RWPE2 (cell line): ENCODE data around the gene PRKCD.
"Not testable (repeated sequence)": the region's sequence is repeated elsewhere in the genome, so short reads cannot be mapped to it uniquely, and the experiment has no call there.

ENCODE experiments used
- ATAC-seq: fragments of 200-7000 bp; cut with Tn5 transposase; 3 replicates; pipeline ENCODE4 v1.9.1; 2021; ENCODE audit warnings: low read depth
- DNase-seq: peaks from one replicate; pipeline ENCODE4 v3.0.0-alpha.2; 2020; ENCODE audit warnings: low spot score
- H3K27ac ChIP-seq: fragments of 450-650 bp; 2 replicates; pipeline ENCODE4 v1.5.1; 2017; ENCODE audit warnings: mild to moderate bottlenecking; ENCODE audit not compliant: poor library complexity, severe bottlenecking
- H3K27me3 ChIP-seq: fragments of 250-450 bp; sonication (Bioruptor Pico); 2 replicates; pipeline ENCODE4 v1.5.1; 2021; ENCODE audit warnings: mild to moderate bottlenecking, moderate library complexity; ENCODE audit not compliant: insufficient read depth, poor library complexity, severe bottlenecking
- H3K36me3 ChIP-seq: fragments of 250-450 bp; sonication (Bioruptor Pico); 2 replicates; pipeline ENCODE4 v1.5.1; 2020; ENCODE audit warnings: low read depth, mild to moderate bottlenecking, moderate library complexity
- H3K4me1 ChIP-seq: fragments of 250-450 bp; sonication (Bioruptor Pico); 2 replicates; pipeline ENCODE4 v1.5.1; 2021; ENCODE audit warnings: mild to moderate bottlenecking, moderate library complexity; ENCODE audit not compliant: insufficient read depth, poor library complexity, severe bottlenecking
- H3K4me3 ChIP-seq: fragments of 250-450 bp; sonication (Bioruptor Pico); 2 replicates; pipeline ENCODE4 v1.5.1; 2021; ENCODE audit warnings: mild to moderate bottlenecking, moderate library complexity; ENCODE audit not compliant: severe bottlenecking
- H3K9me3 ChIP-seq: fragments of 250-450 bp; sonication (Bioruptor Pico); 2 replicates; pipeline ENCODE4 v1.5.1; 2021; ENCODE audit warnings: mild to moderate bottlenecking, moderate library complexity; ENCODE audit not compliant: severe bottlenecking
- CTCF ChIP-seq: fragments of 450-650 bp; IDR thresholded peaks from one replicate; pipeline ENCODE4 v1.5.1; 2017; ENCODE audit warnings: mild to moderate bottlenecking, moderate library complexity; ENCODE audit not compliant: poor library complexity, severe bottlenecking

Gene PRKCD

GRCh38 chr3:53147903-53148400 is 13.1 kb upstream of the PRKCD start:
- Histone ChIP-seq H3K4me1 (peaks cover 11% of the 10 kb centered on the region), H3K4me3 (no peak overlapping the region), H3K27me3 (no peaks in the 10 kb centered on the region), H3K9me3 (no peaks in the 10 kb centered on the region), H3K27ac (no peak overlapping the region), H3K36me3 (no peaks in the 10 kb centered on the region)
- TF ChIP-seq CTCF: no peak
- DNase-seq (no peak), ATAC-seq (no peak)

GRCh38 chr3:53149006-53149690 is 11.9 kb upstream of the PRKCD start:
- Histone ChIP-seq H3K9me3 (no peaks in the 10 kb centered on the region), H3K27ac (no peak overlapping the region)
- no peak for TF ChIP-seq CTCF

GRCh38 chr3:53149699-53150098 is 11.3 kb upstream of the PRKCD start:
- Histone ChIP-seq H3K27me3 (no peaks in the 10 kb centered on the region), H3K9me3 (no peaks in the 10 kb centered on the region), H3K36me3 (no peaks in the 10 kb centered on the region), H3K4me1 (peaks cover 16% of the 10 kb centered on the region), H3K27ac (no peak overlapping the region), H3K4me3 (no peak overlapping the region)
- TF ChIP-seq CTCF: no peak
- ATAC-seq (no peak), DNase-seq (no peak)

More at GRCh38 chr3:53149006-53149690, 11.9 kb upstream of the PRKCD start:
- DNase-seq (no peak), ATAC-seq (no peak)
- peaks cover 11% of the 10 kb centered on the region for H3K4me1 ChIP-seq
- H3K4me3 ChIP-seq: no peak overlapping the region
- no peaks in the 10 kb centered on the region for H3K36me3 ChIP-seq
- H3K27me3 ChIP-seq: no peaks in the 10 kb centered on the region

GRCh38 chr3:53150247-53151085 is 10.5 kb upstream of the PRKCD start:
- Histone ChIP-seq H3K36me3 (no peaks in the 10 kb centered on the region), H3K27me3 (no peaks in the 10 kb centered on the region), H3K4me1 (peaks cover 24% of the 10 kb centered on the region), H3K4me3 (no peak overlapping the region), H3K27ac (no peak overlapping the region), H3K9me3 (no peaks in the 10 kb centered on the region)
- TF ChIP-seq CTCF: no peak
- ATAC-seq (peak; percentile 59), DNase-seq (no peak)

GRCh38 chr3:53151086-53151438 is 9.9 kb upstream of the PRKCD start:
- not testable (repeated sequence) for H3K27ac ChIP-seq, DNase-seq, ATAC-seq, H3K9me3 ChIP-seq, H3K27me3 ChIP-seq, H3K36me3 ChIP-seq, H3K4me3 ChIP-seq
- peaks cover 30% of the 10 kb centered on the region for H3K4me1 ChIP-seq
